Hepatic stellate cell (primary cell): ENCODE results near the gene RNF111.
A peak's percentile ranks its signal among the peaks of the same experiment; 100 is the strongest.
"Not testable (repeated sequence)": the region's sequence is repeated elsewhere in the genome, so short reads cannot be mapped to it uniquely, and the experiment has no call there.

ENCODE experiments used
- DNase-seq: peaks from one replicate; pipeline ENCODE4 v3.0.0; 2011; ENCODE audit warnings: low spot score

The RNF111 gene

DNA sequence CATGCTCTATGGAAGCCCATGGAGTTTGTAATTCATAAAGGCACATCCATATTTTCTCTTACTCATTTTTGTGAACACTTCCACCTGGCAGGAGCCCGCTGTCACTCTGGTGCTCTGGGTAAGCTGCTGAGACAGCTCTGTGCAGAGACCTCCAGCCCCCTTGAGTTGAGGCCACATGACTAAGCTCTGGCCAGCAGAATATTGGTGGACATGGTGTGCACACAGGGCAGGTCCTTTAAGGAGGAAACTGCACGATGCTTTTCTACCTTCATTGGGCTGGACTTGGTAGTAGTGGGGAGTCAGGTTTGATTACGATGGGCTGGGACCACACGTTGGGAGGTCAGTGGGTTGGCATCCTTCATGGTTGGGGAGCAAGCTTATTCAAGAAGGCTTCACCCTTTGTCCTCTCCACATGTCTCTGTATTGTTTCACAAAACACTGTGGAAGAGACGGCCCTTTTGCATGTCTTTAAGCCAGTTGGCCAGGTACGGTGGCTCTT is 146.5 kb downstream of the RNF111 start:
- DNase-seq = no peak

GRCh38 chr15:59137566-59137965 is 150.1 kb downstream of the RNF111 start:
- DNase-seq = no peak

GRCh38 chr15:59138243-59138642 is 150.8 kb downstream of the RNF111 start:
- DNase-seq = peak; percentile 57

- DNase-seq = no peak
Observed at GRCh38 chr15:59140422-59141226, 153.2 kb downstream of the RNF111 start.

GRCh38 chr15:59143281-59143680 is 155.8 kb downstream of the RNF111 start:
- no peak for DNase-seq

DNA sequence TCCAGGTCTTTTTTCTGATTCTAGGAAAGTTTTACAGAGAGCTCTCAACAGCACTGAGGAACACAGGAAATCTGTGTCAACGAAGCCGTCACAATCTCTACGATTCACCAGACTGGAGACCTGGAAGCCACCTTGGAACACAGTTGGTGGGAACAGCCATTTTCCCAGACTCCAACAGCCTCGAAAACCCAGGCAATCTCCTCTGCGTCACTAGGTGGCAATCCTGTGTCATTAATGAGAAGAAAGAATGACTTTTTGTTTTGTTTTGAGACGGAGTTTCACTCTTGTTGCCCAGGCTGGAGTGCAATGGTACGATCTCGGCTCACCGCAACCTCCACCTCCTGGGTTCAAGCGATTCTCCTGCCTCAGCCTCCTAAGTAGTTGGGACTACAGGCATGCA is 157.1 kb downstream of the RNF111 start:
- not testable (repeated sequence) for DNase-seq
